ENCODE data around the gene HS3ST4. TPM values are rescaled to one million over a fixed set of nuclear protein-coding genes. Genes with fewer than 3 reads are reported as not detected.

HS3ST4 gene
- total RNA-seq, 1 donor from 2014 or later, result 1.5 TPM

- no peaks in the 10 kb centered on the region for H3K4me1 ChIP-seq
- DNase-seq (ENCODE audit: extremely low spot score in 2 of 2), result no peak
Observed at GRCh38 chr16:25912321-25912720, 220.6 kb downstream of the HS3ST4 start.

GRCh38 chr16:25914357-25914962, 222.7 kb downstream of the HS3ST4 start:
- DNase-seq (ENCODE audit: extremely low spot score in 2 of 2), result no peak
- no peak overlapping the region for H3K27ac ChIP-seq
- intact Hi-C loops (cut with DNase I), result no loop called here
- no peaks in the 10 kb centered on the region for H3K4me1 ChIP-seq
- TF ChIP-seq POLR2AphosphoS5 (IDR thresholded peaks at IDR 0.05; ENCODE audit: insufficient read depth in 1 of 2, low read depth in 1 of 2) (no peak), CTCF (IDR thresholded peaks at IDR 0.05) (no peak), POLR2A (IDR thresholded peaks at IDR 0.05) (no peak)
- no peaks in the 10 kb centered on the region for H3K9me3 ChIP-seq
- H3K36me3 ChIP-seq, result no peaks in the 10 kb centered on the region
- no peak overlapping the region for H3K4me3 ChIP-seq
- H3K27me3 ChIP-seq, result no peaks in the 10 kb centered on the region

More at GRCh38 chr16:25912321-25912720, 220.6 kb downstream of the HS3ST4 start:
- Histone ChIP-seq H3K9me3 (no peaks in the 10 kb centered on the region), H3K27ac (no peak overlapping the region), H3K4me3 (no peak overlapping the region), H3K27me3 (no peaks in the 10 kb centered on the region), H3K36me3 (no peaks in the 10 kb centered on the region)
- intact Hi-C loops (cut with DNase I), result no loop called here
- no peak for TF ChIP-seq POLR2A (IDR thresholded peaks at IDR 0.05)
- no peak for TF ChIP-seq CTCF (IDR thresholded peaks at IDR 0.05)
- no peak for TF ChIP-seq POLR2AphosphoS5 (IDR thresholded peaks at IDR 0.05; ENCODE audit: insufficient read depth in 1 of 2, low read depth in 1 of 2)

- no peaks in the 10 kb centered on the region for H3K36me3 ChIP-seq
- DNase-seq (ENCODE audit: extremely low spot score in 2 of 2), result no peak
- H3K9me3 ChIP-seq, result no peaks in the 10 kb centered on the region
- no peak overlapping the region for H3K4me3 ChIP-seq
- H3K27me3 ChIP-seq, result no peaks in the 10 kb centered on the region
- TF ChIP-seq CTCF (IDR thresholded peaks at IDR 0.05), result no peak
- TF ChIP-seq POLR2A (IDR thresholded peaks at IDR 0.05), result no peak
- TF ChIP-seq POLR2AphosphoS5 (IDR thresholded peaks at IDR 0.05; ENCODE audit: insufficient read depth in 1 of 2, low read depth in 1 of 2), result no peak
- H3K27ac ChIP-seq, result no peak overlapping the region
- H3K4me1 ChIP-seq, result no peaks in the 10 kb centered on the region
- intact Hi-C loops (cut with DNase I), result no loop called here
Observed at GRCh38 chr16:25916037-25916436, 224.3 kb downstream of the HS3ST4 start.

- intact Hi-C loops (cut with DNase I), result no loop called here
- no peak for TF ChIP-seq POLR2AphosphoS5 (IDR thresholded peaks at IDR 0.05; ENCODE audit: insufficient read depth in 1 of 2, low read depth in 1 of 2)
- no peak for TF ChIP-seq POLR2A (IDR thresholded peaks at IDR 0.05)
- no peak for TF ChIP-seq CTCF (IDR thresholded peaks at IDR 0.05)
- Histone ChIP-seq H3K4me1 (no peaks in the 10 kb centered on the region), H3K36me3 (no peaks in the 10 kb centered on the region), H3K27me3 (no peaks in the 10 kb centered on the region), H3K27ac (no peak overlapping the region), H3K4me3 (no peak overlapping the region), H3K9me3 (no peaks in the 10 kb centered on the region)
- DNase-seq (ENCODE audit: extremely low spot score in 2 of 2), result no peak
Observed at GRCh38 chr16:25922438-25922837, 230.7 kb downstream of the HS3ST4 start.

GRCh38 chr16:25925421-25925820, 233.7 kb downstream of the HS3ST4 start:
- DNase-seq (ENCODE audit: extremely low spot score in 2 of 2), result no peak
- TF ChIP-seq CTCF (IDR thresholded peaks at IDR 0.05) (no peak), POLR2AphosphoS5 (IDR thresholded peaks at IDR 0.05; ENCODE audit: insufficient read depth in 1 of 2, low read depth in 1 of 2) (no peak)
- Histone ChIP-seq H3K36me3 (no peaks in the 10 kb centered on the region), H3K27me3 (no peaks in the 10 kb centered on the region), H3K4me3 (no peak overlapping the region), H3K4me1 (no peaks in the 10 kb centered on the region), H3K9me3 (no peaks in the 10 kb centered on the region), H3K27ac (no peak overlapping the region)
- intact Hi-C loops (cut with DNase I), result no loop called here

Measured in vagina (tissue), 2 donors.